ENCODE data around the gene OR2W3.

The OR2W3 gene

DNA sequence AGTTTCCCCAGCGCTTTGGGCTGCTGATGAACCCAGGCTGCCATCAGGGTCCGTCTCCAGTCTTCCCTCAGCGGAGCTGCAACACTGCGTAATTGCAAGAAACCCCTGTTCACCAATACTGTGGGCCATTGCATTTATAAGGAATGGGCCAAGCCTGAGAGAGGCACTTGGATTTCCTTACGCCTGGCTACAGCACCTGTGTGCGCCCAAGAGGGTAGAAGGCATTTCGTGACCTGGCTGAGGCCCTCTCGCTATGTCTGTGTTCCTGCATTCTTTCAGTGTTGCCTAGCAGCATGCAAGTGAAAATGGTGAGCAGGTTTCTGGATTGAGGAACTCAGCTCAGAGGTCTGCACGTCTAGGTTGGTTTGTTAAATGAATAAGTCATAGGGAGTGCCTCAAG is 12.0 kb upstream of the OR2W3 start:
- H3K27ac ChIP-seq: no peak overlapping the region
- H3K9me3 ChIP-seq (ENCODE audit: severe bottlenecking): no peaks in the 10 kb centered on the region
- H3K36me3 ChIP-seq: no peaks in the 10 kb centered on the region
- H3K27me3 ChIP-seq (ENCODE audit: insufficient read depth, low read depth, severe bottlenecking): no peaks in the 10 kb centered on the region
- H3K4me3 ChIP-seq (ENCODE audit: low read depth, low read length): no peak overlapping the region
- no peak for DNase-seq
- TF ChIP-seq, protein P1, sequence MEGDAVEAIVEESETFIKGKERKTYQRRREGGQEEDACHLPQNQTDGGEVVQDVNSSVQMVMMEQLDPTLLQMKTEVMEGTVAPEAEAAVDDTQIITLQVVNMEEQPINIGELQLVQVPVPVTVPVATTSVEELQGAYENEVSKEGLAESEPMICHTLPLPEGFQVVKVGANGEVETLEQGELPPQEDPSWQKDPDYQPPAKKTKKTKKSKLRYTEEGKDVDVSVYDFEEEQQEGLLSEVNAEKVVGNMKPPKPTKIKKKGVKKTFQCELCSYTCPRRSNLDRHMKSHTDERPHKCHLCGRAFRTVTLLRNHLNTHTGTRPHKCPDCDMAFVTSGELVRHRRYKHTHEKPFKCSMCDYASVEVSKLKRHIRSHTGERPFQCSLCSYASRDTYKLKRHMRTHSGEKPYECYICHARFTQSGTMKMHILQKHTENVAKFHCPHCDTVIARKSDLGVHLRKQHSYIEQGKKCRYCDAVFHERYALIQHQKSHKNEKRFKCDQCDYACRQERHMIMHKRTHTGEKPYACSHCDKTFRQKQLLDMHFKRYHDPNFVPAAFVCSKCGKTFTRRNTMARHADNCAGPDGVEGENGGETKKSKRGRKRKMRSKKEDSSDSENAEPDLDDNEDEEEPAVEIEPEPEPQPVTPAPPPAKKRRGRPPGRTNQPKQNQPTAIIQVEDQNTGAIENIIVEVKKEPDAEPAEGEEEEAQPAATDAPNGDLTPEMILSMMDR (IDR thresholded peaks at IDR 0.05; ENCODE audit: low read depth, low read length): no peak

DNA sequence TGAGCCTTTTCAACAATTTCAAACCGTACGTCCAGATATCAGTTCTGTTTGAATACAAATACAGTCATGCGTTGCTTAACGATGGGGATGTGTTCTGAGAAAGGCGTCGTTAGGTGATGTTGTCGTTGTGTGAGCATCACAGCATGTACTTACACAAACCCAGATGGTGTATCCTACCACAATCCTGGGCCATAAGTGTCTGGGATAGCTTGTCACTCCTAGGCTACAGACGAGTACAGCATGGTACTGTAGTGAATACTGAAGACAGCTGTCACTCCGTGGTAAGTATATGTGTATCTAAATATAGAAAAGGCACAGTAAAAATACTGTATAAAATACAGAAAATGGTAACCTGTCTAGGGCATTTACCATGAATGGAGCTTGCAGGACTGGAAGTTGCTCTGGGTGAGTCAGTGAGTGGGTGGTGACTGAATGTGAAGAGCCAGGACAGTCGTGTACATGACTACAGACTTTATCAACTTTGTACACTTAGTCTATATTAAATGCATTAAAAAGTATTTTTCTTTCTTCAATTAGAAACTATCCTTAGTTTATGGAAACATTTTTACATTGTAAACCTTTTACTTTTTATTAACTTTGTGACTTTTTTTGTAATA is 10.5 kb upstream of the OR2W3 start:
- TF ChIP-seq, protein P1 (IDR thresholded peaks at IDR 0.05; ENCODE audit: low read depth, low read length): no peak
- Histone ChIP-seq H3K27ac (no peak overlapping the region), H3K36me3 (no peaks in the 10 kb centered on the region), H3K27me3 (ENCODE audit: insufficient read depth, low read depth, severe bottlenecking) (no peaks in the 10 kb centered on the region), H3K9me3 (ENCODE audit: severe bottlenecking) (no peaks in the 10 kb centered on the region), H3K4me3 (ENCODE audit: low read depth, low read length) (no peak overlapping the region)
- no peak for DNase-seq

DNA sequence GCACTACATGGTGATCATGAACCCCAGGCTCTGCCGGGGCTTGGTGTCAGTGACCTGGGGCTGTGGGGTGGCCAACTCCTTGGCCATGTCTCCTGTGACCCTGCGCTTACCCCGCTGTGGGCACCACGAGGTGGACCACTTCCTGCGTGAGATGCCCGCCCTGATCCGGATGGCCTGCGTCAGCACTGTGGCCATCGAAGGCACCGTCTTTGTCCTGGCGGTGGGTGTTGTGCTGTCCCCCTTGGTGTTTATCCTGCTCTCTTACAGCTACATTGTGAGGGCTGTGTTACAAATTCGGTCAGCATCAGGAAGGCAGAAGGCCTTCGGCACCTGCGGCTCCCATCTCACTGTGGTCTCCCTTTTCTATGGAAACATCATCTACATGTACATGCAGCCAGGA is 589 bp downstream of the OR2W3 start:
- Histone ChIP-seq H3K27ac (no peak overlapping the region), H3K27me3 (ENCODE audit: insufficient read depth, low read depth, severe bottlenecking) (peaks cover 3% of the 10 kb centered on the region), H3K36me3 (no peaks in the 10 kb centered on the region), H3K9me3 (ENCODE audit: severe bottlenecking) (no peaks in the 10 kb centered on the region), H3K4me3 (ENCODE audit: low read depth, low read length) (no peak overlapping the region)
- no peak for DNase-seq
- TF ChIP-seq, protein P1 (IDR thresholded peaks at IDR 0.05; ENCODE audit: low read depth, low read length): no peak

DNA sequence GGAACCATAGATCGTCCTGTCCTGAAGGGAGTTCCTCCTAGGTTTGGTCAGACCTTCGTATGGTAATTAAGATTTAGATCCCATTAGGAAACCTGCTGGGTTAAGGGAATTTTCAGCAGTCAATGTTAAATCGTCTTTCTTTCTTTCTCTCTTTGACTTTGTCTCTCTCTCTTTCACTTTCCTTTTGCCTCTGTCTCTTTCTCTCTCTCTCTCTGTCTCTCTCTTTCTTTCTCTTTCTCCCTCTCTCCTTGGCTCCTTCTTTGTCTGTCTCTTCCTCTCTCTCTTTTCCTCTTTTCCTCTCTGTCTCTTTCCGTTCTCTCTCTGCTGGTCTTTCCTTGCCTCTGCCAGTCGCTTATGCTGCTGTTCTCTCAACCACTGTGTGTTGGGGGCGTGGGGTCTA is 8.7 kb downstream of the OR2W3 start:
- Histone ChIP-seq H3K4me3 (ENCODE audit: low read depth, low read length) (no peak overlapping the region), H3K9me3 (ENCODE audit: severe bottlenecking) (peaks cover 3% of the 10 kb centered on the region), H3K27ac (no peak overlapping the region), H3K27me3 (ENCODE audit: insufficient read depth, low read depth, severe bottlenecking) (peaks cover 2% of the 10 kb centered on the region), H3K36me3 (no peaks in the 10 kb centered on the region)
- DNase-seq: no peak
- TF ChIP-seq, protein P1 (IDR thresholded peaks at IDR 0.05; ENCODE audit: low read depth, low read length): no peak

DNA sequence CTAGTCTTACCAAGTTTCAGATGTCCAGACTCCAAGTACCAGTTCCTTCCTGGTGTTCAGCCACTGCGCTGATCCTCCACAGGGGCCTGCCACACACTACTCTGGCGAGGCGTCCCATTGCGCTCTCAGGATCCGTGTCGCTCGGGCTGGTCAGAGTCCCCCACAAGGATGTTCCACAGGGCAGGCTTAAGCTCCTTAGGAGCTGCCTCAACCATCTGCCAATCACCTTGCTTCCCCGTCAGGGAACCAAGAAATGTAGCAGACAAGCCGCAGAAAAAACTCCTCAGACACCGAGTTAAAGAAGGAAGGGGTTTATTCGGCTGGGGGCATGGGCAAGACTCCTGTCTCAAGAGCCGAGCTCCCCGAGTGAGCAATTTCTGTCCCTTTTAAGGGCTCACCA is 9.8 kb downstream of the OR2W3 start:
- H3K27me3 ChIP-seq (ENCODE audit: insufficient read depth, low read depth, severe bottlenecking): peaks cover 4% of the 10 kb centered on the region
- H3K9me3 ChIP-seq (ENCODE audit: severe bottlenecking): peaks cover 3% of the 10 kb centered on the region
- TF ChIP-seq, protein P1 (IDR thresholded peaks at IDR 0.05; ENCODE audit: low read depth, low read length): no peak
- H3K4me3 ChIP-seq (ENCODE audit: low read depth, low read length): no peak overlapping the region
- no peak overlapping the region for H3K27ac ChIP-seq
- DNase-seq: no peak
- H3K36me3 ChIP-seq: no peaks in the 10 kb centered on the region

DNA sequence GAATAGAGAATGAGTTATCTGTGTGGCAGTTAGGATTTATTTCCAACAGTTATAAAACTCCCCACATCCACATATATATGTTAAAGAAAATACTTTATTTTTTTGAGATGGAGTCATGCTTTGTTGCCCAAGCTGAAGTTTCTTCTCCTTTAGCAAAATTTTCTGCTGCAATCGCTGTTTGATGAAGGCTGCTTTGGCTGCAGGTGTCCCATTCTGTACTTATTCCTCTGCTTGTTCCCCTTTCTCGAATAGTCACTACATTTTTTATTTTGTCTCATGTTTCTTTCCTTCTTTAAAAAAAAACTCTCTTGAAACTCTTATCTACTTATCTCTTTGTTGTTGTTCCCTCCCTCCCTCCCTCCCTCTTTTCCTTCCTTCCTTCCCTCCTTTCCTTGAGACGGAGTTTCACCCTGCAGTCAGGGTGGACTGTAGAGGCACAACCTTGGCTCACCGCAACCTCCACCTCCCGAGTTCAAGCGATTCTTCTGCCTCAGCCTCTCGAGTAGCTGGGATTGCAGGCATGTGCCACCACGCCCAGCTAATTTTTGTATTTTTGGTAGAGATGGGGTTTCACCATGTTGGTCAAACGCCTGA is 10.6 kb downstream of the OR2W3 start:
- Histone ChIP-seq H3K36me3 (no peaks in the 10 kb centered on the region), H3K9me3 (ENCODE audit: severe bottlenecking) (peaks cover 3% of the 10 kb centered on the region), H3K4me3 (ENCODE audit: low read depth, low read length) (no peak overlapping the region), H3K27ac (no peak overlapping the region), H3K27me3 (ENCODE audit: insufficient read depth, low read depth, severe bottlenecking) (peaks cover 7% of the 10 kb centered on the region)
- TF ChIP-seq, protein P1 (IDR thresholded peaks at IDR 0.05; ENCODE audit: low read depth, low read length): no peak
- no peak for DNase-seq

Measured in WERI-Rb-1 (cell line).